BJ (cell line): ENCODE data around the gene MAP3K6. TPM values are rescaled to one million over a fixed set of nuclear protein-coding genes. Genes with fewer than 3 reads are reported as not detected.

Experiments used
- CTCF ChIA-PET: fragments of 350-600 bp; formaldehyde crosslinking; extraction: SDS; loops from one replicate; lab custom pipeline; 2021; ENCODE audit warnings: antibody characterized with exemption, inconsistent platforms; lab: Yijun Ruan, JAX
- POLR2A ChIA-PET: fragments of 300-600 bp; sonication (Branson Sonifier 250); formaldehyde crosslinking; extraction: SDS; loops from one replicate; lab custom pipeline; 2021; ENCODE audit warnings: antibody characterized with exemption; lab: Charles Lee
- DNase-seq: peaks from one replicate; pipeline ENCODE4 v3.0.0-alpha.2; 2011; ENCODE audit warnings: low read depth
- H3K27me3 ChIP-seq: 2 replicates; pipeline ENCODE4 v1.6.0; 2011; ENCODE audit warnings: low read length; ENCODE audit not compliant: control insufficient read depth, insufficient read depth
- H3K36me3 ChIP-seq: 2 replicates; pipeline ENCODE4 v1.5.1; 2011; ENCODE audit warnings: low read length; ENCODE audit not compliant: control insufficient read depth, insufficient read depth
- H3K4me3 ChIP-seq: 2 replicates; pipeline ENCODE4 v1.5.1; 2011; ENCODE audit warnings: low read depth, mild to moderate bottlenecking, control low read depth, low read length
- polyA plus RNA-seq: library from polyadenylated mRNA; depleted of rRNA; stranded (reverse); fragments of >200 nt; gene quantifications from 2 replicates; pipeline ENCODE4 v1.2.3, GENCODE V29; 2011
- TF ChIP-seq, protein P1 (sequence below): IDR thresholded peaks from 2 replicates; pipeline ENCODE4 v1.5.1; 2011; ENCODE audit warnings: low read depth, mild to moderate bottlenecking, control low read depth, inconsistent platforms, low read length, moderate library complexity; ENCODE audit not compliant: insufficient read depth

The MAP3K6 gene
- polyA plus RNA-seq, 1 experiment: 18.0 TPM

DNA sequence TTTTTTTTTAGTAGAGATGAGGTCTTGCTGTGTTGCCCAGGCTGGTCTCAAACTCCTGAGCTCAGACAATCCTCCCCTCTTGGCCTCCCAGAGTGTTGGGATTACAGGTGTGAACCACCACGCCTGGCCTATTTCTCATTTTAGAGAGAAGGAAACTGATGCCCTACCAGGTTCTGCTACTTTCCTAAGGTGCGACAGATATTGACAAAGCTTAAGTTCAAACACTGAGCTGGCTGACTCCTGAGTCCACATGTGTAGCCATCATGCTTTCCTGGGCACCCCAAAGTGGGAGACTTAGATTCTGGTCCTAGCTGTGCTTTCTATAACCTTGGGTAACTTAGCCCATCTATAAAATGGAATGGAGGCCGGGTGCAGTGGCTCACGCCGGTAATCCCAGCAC is 49.9 kb downstream of the MAP3K6 start:
- TF ChIP-seq, protein P1, sequence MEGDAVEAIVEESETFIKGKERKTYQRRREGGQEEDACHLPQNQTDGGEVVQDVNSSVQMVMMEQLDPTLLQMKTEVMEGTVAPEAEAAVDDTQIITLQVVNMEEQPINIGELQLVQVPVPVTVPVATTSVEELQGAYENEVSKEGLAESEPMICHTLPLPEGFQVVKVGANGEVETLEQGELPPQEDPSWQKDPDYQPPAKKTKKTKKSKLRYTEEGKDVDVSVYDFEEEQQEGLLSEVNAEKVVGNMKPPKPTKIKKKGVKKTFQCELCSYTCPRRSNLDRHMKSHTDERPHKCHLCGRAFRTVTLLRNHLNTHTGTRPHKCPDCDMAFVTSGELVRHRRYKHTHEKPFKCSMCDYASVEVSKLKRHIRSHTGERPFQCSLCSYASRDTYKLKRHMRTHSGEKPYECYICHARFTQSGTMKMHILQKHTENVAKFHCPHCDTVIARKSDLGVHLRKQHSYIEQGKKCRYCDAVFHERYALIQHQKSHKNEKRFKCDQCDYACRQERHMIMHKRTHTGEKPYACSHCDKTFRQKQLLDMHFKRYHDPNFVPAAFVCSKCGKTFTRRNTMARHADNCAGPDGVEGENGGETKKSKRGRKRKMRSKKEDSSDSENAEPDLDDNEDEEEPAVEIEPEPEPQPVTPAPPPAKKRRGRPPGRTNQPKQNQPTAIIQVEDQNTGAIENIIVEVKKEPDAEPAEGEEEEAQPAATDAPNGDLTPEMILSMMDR: no peak
- Histone ChIP-seq H3K27me3 (no peaks in the 10 kb centered on the region), H3K36me3 (no peaks in the 10 kb centered on the region), H3K4me3 (no peak overlapping the region)
- CTCF ChIA-PET: interaction anchor here (1.3 to 3.9 kb wide), 7 partner anchors 8 to 214 kb away, joined by 3 to 24 read pairs (median 5); partner anchors contain the start of gene MAP3K6
- POLR2A ChIA-PET: interaction anchor here (0.6 kb wide), 1 partner anchor 8 kb away, joined by 22 read pairs; no protein-coding TSS in a partner anchor
- DNase-seq: no peak

DNA sequence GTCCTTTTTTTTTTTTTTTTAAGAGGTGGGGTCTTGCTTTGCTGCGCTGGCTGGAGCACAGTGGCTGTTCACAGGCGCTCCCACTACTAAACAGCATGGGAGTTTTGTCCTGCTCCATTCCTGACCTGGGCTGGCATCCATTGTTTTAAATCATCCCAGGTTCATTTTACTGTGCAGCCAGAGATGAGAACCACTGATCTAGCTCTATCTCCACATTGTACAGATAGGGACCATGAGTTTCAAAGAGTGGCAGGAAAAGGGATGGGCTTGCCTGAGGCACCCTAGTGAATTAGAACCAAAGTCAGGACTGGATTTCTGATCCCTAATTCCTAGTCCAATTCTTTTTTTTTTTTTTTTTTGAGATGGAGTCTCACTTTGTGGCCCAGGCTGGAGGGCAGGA is 52.0 kb downstream of the MAP3K6 start:
- CTCF ChIA-PET: interaction anchor here (0.6 to 1.0 kb wide), 4 partner anchors 14 to 217 kb away, joined by 3 read pairs; no protein-coding TSS in a partner anchor
- no peak for DNase-seq
- TF ChIP-seq, protein P1: no peak
- Histone ChIP-seq H3K4me3 (no peak overlapping the region), H3K27me3 (no peaks in the 10 kb centered on the region), H3K36me3 (no peaks in the 10 kb centered on the region)
- POLR2A ChIA-PET: no interaction called here

DNA sequence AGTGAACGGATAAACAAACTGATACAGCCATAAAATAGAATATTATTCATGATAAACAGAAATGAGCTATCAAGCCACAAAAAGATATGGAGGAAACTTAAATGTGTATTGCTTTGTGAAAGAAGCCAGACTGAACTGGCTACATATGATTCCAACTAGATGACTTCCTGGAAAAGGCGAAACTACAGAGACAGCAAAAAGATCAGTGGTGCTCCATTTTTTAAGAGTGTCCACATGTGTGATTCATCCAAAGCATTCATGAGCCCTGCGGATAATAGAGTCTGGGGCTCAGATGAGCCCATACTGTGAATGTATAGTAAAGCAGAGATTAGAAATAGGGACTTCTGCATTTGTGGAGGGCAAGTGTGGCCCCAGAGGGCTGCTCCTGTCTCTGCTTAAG is 52.6 kb downstream of the MAP3K6 start:
- POLR2A ChIA-PET: no interaction called here
- DNase-seq: no peak
- H3K4me3 ChIP-seq: no peak overlapping the region
- no peaks in the 10 kb centered on the region for H3K36me3 ChIP-seq
- CTCF ChIA-PET: interaction anchor here (0.6 to 2.9 kb wide), 9 partner anchors 14 to 216 kb away, joined by 3 to 22 read pairs (median 3); no protein-coding TSS in a partner anchor
- H3K27me3 ChIP-seq: no peaks in the 10 kb centered on the region
- TF ChIP-seq, protein P1: no peak

DNA sequence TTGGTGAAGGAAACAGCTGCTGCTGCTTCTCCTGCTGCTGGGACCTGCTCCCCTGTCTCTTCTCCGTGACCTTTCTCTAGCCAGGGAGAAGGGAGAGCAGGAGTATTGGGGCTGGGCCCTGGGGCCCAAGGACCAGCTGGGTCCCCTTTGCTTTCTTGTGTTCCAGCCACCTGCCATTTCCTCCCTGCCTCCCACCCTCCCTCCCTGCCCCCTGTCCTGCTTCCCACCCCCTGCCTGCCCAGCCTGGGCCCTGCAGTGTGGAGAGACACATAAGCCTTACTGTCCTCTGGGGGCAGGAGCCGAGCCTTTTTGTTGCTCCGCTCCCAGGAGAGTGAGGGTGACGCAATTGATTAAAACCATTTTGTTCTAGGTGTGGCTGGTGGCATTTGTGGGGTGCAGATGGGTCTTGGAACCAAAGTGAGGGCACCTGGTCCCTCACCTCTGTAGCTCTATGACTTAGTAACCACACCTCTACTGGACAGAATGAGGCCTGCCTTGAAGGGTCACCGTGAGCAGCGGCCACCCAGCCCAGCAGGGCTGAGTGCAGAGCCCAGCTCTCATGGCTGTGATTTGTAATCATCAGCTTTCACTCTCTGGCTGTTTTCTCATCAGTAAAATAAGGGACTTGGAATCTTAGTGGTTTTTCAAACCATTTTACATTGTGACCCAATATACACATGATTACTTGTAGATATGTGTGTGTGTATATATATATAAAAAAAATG is 58.7 kb downstream of the MAP3K6 start:
- Histone ChIP-seq H3K36me3 (peaks cover 7% of the 10 kb centered on the region), H3K27me3 (no peaks in the 10 kb centered on the region), H3K4me3 (no peak overlapping the region)
- TF ChIP-seq, protein P1: no peak
- ChIA-PET CTCF (interaction anchor here (0.6 to 18.3 kb wide), 11 partner anchors 9 to 300 kb away, joined by 3 to 353 read pairs (median 5); no protein-coding TSS in a partner anchor), POLR2A (no interaction called here)
- no peak for DNase-seq
